Pons (tissue), 1 donor: ENCODE data around the gene ZNF175.
A peak's percentile ranks its signal among the peaks of the same experiment; 100 is the strongest.

ENCODE experiments used
- DNase-seq: peaks from one replicate; pipeline ENCODE4 v3.0.0-alpha.2; 2016; ENCODE audit warnings: low spot score

Gene ZNF175

GRCh38 chr19:51570962-51571575 is at the start of gene ZNF175:
ZNF175 (plus strand) TSS chr19:51571283; CDS start chr19:51573330, 2,047 bp downstream.
- peak; percentile 98 for DNase-seq

DNA sequence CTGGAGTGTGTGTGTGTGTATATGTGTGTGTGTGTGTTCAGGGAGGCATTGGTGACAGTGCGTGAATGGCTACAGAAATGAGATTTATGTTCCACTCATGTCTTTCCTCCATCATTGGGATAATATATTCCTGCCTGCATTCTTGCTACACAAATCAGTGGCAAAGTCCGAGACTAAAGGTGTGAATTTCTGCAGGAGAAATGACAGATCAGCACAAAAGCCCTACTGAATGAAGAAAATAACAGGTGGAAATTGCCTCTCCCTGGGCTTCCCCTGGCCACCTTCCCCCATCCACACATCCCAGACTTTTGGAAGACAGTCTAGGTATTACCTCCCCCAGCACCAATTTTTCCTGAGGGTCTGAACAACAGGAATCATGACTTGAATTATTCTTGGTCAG is 49.7 kb upstream of the ZNF175 start:
- DNase-seq = no peak

DNA sequence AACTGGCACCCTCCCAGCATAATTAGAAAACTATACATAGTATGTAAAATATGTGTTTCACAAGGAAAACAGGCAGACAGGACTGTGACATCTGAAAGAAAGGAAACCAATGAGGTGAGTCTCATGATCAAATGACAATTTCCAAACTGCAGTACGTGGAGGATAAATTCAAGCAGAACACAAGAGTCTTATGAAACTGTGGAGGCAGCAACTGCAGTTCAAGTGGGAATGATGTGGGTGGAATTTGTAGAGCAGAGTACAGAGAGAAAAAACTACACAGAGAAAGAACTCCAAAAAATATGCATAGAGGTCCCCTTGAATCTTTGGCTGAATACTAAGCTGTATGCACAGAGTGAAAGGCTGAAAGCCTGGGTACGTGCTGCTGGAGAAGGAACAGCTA is 49.3 kb upstream of the ZNF175 start:
- DNase-seq = no peak

DNA sequence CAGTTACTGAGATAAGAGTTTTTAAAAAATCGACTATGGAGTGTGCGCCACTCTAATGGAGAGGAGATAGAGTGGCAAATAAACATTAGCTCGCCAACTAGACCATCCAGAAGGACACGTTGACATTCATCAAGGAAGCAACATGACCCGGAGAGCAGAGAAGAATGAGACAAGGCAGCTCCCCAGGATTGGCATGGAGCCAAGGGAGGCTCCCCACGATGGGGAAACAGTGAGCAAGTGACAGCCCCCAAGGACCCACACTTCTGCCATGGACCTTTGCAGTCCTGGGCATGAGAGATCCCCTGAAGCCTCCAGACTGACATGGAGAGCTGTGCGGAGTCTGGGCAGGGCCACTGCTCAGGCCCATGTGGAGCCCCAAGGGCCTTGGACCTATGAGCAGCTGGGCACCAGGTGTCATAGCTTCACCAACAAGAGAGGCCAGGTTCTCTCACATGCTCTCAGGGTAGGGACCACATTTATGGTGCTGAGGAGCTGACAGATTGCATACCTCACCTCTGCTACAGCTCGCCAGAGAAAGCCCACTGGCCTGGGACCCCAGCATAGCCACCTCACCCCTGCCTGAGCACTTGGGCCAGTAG is 46.3 kb upstream of the ZNF175 start:
- no peak for DNase-seq

GRCh38 chr19:51525651-51526050 is 45.4 kb upstream of the ZNF175 start:
- DNase-seq = no peak

DNA sequence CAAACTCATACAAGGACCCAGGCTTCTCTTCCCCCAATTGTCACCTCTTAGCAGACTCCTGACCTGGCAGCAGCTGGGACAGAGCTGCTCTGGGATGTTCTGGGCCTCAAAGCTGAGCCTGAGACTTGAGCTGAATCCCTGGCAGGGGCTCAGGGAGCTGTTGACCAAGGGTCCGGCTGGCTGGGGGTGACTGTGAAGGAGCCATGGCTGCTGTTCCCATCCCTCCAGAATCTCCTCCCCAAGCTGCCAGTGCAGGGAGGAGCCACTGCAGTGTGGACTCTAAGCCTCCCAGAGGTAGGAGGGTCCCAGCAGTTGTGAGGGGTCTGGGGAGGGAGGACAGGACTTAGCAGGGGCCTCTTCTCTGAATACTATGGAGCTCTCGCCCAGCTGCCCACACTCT is 41.8 kb upstream of the ZNF175 start:
- no peak for DNase-seq

DNA sequence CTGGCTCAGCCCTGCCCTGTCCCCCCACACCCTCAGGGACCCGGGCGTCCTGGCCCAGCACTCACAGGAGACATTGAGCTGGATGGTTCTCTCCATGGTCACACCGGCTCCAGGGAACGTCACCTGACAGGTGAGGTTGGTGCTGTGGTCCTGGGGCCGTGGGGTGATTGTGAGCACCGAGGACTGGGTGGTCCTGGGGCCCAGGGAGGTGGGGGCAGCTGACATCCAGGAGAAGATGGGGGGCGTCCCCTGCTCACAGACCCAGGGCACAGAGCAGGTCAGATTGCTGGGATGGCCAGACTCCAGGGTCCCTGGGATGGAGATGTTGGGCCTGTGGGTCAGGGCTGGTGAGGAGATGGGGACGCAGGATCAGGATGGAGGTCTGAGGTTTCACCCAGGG is 40.5 kb upstream of the ZNF175 start:
- no peak for DNase-seq

GRCh38 chr19:51531349-51532315 is 39.5 kb upstream of the ZNF175 start, which contains the start of gene SIGLEC6:
SIGLEC6 (minus strand) TSS chr19:51531670; CDS start chr19:51531648, 22 bp downstream.
- DNase-seq = peak; percentile 74

DNA sequence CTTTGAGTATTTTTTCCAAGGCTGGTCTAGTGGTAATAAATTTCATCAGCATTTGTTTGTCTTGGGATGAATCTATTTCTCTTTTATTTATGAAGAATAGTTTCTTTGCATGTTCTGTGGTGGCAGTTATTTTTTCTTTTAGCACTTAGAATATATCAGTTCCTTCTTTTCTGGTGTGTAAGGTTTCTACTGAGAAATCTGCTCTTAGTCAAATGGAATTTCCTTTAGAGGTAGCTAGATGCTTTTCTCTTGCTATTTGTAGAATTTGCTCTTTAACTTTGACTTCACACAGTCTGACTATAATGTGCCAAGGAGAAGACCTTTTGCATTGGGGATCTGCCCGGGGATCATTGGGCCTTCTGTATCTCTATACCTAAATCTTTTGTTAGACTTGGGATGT is 35.5 kb upstream of the ZNF175 start:
- DNase-seq = no peak

- DNase-seq = no peak
These were observed 31.2 kb upstream of the ZNF175 start for GRCh38 chr19:51539821-51540366.

- no peak for DNase-seq
These were observed 29.4 kb upstream of the ZNF175 start for GRCh38 chr19:51541458-51542357.

DNA sequence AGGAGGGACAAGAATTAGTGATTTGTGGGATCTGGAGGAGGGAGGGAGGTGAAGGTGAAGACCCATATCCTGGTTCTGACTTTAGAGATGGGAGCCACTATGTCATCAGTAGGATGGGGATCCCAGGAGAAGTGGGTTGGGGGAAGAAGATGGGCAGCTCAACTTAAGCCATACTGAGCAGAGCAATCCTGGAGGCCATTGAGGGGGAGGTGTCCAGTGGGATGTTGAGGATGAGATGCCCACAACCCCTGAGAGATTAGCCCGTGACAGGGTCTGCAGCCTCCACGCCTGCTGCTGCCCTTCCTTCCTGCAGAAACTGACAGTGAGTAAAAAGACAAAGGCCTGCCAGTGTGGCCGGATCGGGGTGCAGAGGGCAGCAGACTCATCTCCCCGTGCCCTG is 28.4 kb upstream of the ZNF175 start:
- DNase-seq = no peak

GRCh38 chr19:51544038-51544437 is 27.0 kb upstream of the ZNF175 start:
- DNase-seq = no peak

- no peak for DNase-seq
These were observed 24.9 kb upstream of the ZNF175 start for GRCh38 chr19:51546107-51546649.

- DNase-seq = no peak
These were observed 24.3 kb upstream of the ZNF175 start for GRCh38 chr19:51546650-51547396.

GRCh38 chr19:51547397-51548212 is 23.5 kb upstream of the ZNF175 start:
- no peak for DNase-seq

DNA sequence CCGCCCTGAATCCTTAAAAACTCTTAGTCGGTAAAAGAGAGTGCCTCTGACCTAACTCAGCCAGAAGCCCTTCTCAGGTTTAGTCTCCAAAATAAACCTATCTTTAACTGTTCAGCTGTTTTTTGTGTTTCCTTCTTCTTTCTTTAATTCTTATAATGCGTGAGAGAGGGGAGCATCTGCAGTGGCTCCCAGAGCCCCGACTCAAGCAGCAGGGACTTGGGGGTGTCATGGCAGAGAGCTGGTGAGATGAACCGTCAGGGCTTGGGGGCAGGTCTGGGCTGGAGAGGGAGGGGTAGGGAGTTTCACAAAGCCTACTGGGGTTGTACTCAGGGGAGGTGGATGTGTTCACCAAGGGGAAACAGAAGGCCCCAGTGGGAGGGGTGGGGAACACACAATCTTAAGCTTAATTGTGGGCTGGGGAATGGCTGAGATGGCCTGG is 22.9 kb upstream of the ZNF175 start:
- DNase-seq = no peak

DNA sequence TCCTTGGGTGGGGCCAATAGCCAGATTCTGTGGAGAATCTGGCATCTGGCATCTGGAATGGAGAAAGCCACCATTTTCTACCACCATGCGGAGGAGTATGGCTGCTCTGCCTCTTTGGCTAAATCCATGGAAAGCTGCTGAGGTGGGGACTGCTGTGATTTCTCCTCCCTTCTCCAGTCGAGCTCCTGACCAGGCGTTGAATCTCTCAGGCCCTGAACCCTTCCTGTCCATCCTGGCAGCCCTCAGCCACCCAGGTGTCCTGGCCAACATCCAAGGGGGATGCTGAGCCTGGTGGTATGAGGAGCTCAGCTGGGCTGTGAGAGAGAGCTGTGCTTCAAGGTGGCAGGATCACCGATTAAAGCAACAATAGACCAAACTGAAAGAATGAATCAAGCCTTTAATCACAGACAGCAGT is 22.2 kb upstream of the ZNF175 start:
- no peak for DNase-seq

- no peak for DNase-seq
These were observed 21.4 kb upstream of the ZNF175 start for GRCh38 chr19:51549533-51550324.
